PC-9 (cell line): ENCODE data around the gene NTN4.

Source experiments
- CTCF ChIP-seq: fragments of 200-600 bp; sonication (generic); conservative IDR thresholded peaks from 2 replicates; pipeline ENCODE4 v1.6.1; 2017; ENCODE audit warnings: mixed run types, antibody characterized with exemption, mild to moderate bottlenecking, moderate library complexity
- EZH2 ChIP-seq: fragments of 200-600 bp; sonication (generic); IDR thresholded peaks from 2 replicates; pipeline ENCODE4 v1.8.0; 2017; ENCODE audit warnings: antibody characterized with exemption, low read depth

- TF ChIP-seq CTCF (no peak), EZH2 (no peak)
Observed at GRCh38 chr12:95718006-95718431, 72.5 kb downstream of the NTN4 start.
